NCI-H748 (cell line): ENCODE results near the gene TMEM171.

ENCODE experiments used
- DNase-seq: peaks from one replicate; lab custom pipeline; 2025; ENCODE audit not compliant: unreplicated experiment; lab: John Stamatoyannopoulos, UW

The TMEM171 gene

DNA sequence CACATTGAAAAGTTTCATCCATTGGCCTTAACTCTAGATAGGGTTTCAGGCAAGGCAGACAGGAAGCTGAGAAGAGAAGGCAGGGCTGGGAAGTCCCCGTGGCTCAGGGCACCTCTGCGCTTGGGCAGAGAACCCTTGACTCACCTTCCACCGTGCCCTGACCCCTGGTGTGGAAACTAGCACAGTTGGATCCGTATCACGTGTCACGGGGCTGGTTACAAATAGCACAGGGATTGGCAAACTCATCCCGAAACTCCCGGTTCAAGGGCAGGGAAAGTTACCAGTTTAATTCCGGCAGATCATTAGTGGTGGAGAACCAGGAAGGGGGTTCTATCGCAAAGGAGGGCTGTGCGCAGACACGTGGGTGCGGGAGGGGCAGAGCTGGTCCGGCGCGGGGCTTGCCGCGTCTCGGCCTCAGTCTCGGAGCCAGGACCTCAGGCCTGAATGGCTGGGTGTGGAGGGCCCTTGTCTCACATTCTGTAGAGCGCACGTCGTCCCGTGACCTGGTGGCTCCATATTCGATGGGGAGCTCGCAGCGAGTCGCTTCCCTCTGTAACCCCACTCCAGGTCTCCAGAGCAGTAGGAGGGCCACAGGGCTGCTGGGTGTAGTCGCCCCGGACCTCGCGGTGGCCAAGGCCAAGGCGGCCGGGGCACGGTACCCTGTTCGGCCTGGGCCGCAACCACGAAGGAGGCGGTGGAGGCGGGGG is 771 bp upstream of the TMEM171 start:
- no peak for DNase-seq

GRCh38 chr5:73121119-73121463 is 716 bp downstream of the TMEM171 start:
- DNase-seq = no peak

DNA sequence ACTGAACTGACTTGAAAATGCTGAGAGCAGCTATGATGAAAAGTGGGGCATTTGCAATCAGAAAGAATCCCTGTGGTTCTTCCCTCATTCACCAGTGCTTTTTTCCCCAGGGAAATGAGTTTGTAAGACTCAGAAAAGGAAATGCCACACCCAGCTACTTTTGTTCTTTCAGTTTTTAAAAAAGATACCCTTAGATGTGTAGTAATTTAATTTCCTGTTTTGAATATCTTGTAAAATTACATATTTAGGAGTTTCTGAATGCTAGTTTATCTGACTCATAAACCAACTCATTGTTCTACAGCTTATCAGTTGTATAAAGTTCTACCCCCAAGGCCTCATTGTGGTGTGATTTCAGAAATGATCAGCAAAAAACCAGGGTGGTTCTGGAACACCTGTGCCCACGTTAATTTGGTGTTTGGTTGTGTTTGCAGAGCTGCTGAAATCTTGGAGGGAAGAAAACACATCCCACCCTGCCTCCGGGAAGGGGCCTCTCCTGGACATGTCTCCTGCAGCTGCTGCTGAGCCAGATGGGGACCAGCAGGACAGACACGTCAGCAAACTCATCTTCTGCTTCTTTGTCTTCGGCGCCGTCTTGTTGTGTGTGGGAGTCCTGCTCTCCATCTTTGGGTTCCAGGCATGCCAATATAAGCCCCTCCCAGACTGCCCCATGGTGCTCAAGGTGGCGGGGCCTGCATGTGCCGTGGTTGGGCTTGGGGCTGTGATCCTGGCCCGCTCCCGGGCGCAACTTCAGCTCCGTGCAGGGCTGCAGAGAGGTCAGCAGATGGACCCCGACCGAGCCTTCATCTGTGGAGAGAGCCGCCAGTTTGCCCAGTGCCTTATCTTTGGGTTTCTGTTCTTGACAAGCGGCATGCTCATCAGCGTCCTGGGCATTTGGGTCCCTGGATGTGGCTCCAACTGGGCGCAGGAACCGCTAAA is 2.8 kb downstream of the TMEM171 start:
- no peak for DNase-seq

GRCh38 chr5:73125289-73125688 is 4.9 kb downstream of the TMEM171 start:
- no peak for DNase-seq

GRCh38 chr5:73126381-73126780 is 6.0 kb downstream of the TMEM171 start:
- DNase-seq = no peak

GRCh38 chr5:73126957-73127356 is 6.6 kb downstream of the TMEM171 start:
- no peak for DNase-seq

- no peak for DNase-seq
These were observed 8.8 kb downstream of the TMEM171 start for GRCh38 chr5:73129143-73129542.

DNA sequence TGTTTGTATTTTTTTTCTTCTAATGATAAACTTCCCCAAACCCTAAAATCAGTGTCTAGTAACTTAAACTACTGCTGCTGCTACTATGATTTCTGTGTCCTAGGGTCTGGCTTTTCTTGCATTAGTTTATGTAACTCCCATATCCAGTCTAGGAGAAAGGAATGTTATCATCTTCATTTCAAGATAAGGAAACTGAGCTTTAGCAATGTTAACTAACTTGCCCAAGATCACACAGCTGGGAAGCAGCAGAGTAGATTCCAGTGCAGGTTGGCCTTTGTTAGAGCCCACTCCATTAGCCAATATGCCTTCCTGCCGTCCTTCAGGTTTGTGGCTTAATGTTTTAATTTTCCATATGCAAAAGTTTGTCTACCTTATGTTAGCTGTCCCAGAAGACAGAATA is 10.4 kb downstream of the TMEM171 start:
- DNase-seq = no peak

GRCh38 chr5:73131711-73132425 is 11.5 kb downstream of the TMEM171 start:
- DNase-seq = no peak

GRCh38 chr5:73132759-73133158 is 12.4 kb downstream of the TMEM171 start:
- no peak for DNase-seq

GRCh38 chr5:73135021-73135420 is 14.6 kb downstream of the TMEM171 start:
- no peak for DNase-seq

GRCh38 chr5:73135429-73136054 is 15.2 kb downstream of the TMEM171 start:
- DNase-seq = peak; percentile 47

GRCh38 chr5:73136055-73136562 is 15.7 kb downstream of the TMEM171 start:
- DNase-seq = no peak

DNA sequence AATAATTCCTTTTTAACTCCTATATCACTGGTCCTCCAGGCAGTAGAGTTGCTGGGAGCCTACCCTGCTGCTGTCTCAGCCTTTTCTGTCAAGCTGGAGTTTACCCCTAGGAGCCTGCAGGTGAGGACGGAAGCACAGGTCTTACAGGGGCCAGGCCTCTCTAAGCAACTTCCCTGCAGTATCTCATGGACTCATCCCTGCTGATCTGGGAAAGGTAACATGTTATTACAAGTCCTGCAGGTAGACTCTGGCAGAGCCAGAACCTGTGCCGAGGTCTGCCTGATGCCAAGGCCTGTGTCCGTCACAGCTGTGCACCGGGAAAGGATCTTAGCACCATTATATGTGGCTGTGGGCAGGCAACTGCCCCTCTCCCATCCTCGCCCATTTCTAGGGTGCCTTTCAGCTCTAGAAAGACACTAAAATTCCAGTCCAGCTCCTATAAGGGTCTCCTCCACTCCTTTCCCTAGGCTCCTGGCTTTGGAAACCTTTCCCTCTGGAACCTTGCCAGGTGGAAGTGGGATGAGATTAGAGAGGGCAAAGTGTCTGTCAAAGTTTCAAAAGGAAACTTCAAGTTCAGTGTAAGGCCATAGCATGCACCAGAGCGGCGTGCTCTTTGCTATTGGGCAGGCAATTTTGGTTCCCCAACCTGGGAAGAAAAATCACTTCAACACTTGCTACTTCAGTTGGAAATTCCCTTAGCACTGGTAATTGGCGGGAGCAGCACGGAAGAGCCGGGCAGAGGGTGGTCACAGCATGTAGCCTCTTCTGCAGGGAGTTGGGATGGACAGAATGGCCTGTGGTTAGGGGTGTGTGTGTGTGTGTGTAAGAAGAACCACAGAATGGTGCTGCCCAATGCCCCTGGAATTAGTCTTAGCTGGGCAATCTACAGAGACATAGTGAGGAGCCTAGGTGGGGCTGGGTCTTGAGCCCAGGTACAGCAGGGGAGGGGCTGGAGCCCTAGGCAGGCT is 17.5 kb downstream of the TMEM171 start:
- no peak for DNase-seq

GRCh38 chr5:73139485-73139884 is 19.1 kb downstream of the TMEM171 start:
- DNase-seq = no peak

- DNase-seq = no peak
These were observed 20.4 kb downstream of the TMEM171 start for GRCh38 chr5:73140801-73141200.

GRCh38 chr5:73142035-73142434 is 21.7 kb downstream of the TMEM171 start:
- DNase-seq = no peak

GRCh38 chr5:73143716-73144115 is 23.3 kb downstream of the TMEM171 start:
- DNase-seq = no peak

DNA sequence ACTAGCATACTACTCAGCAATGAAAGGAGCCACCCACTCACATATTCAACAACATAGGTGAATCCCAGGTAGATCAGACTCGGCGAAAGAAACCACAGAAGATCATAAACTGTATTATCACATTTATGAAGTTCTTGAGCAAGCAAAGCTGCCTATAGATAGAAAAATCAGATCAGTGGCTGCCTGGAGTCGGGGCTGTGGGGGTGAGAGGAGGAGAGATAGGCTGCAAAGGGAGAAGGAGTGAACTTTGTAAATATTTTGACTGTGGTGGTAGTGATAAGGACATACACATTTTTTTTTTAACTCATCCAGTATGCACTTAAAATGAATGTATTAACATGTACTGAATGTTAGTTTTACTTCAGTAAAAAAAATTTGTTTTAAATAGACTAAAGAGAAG is 29.2 kb downstream of the TMEM171 start:
- DNase-seq = no peak

- DNase-seq = no peak
These were observed 30.5 kb downstream of the TMEM171 start for GRCh38 chr5:73150876-73151275.
